HG03460 (cell line): Measurements from ENCODE around the gene NDUFA13.

Experiments used
- ATAC-seq: cut with Tn5 transposase; IDR thresholded peaks from one replicate; pipeline ENCODE4 v1.9.1; 2021; ENCODE audit not compliant: unreplicated experiment

The NDUFA13 gene

DNA sequence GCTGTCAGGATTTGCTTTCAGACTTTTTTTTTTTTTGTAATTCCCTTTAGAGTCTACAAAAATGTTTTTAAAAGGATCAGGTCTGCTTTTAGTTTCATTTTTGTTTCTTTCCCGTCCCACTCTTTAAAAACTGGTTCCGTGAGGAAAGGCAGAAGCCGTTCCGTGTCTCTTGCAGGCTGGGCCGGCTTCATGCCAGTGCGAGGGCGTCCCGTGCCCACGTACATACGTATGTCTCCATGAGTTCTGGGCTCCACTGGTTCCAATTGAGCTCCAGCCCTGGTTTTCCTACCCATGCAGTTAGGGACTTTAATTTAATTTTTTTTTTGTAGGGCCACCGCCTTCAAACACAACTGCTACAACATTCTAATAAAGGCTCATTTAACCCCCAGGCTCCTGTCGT lies 9.4 kb upstream of the NDUFA13 start:
- ATAC-seq: no peak

DNA sequence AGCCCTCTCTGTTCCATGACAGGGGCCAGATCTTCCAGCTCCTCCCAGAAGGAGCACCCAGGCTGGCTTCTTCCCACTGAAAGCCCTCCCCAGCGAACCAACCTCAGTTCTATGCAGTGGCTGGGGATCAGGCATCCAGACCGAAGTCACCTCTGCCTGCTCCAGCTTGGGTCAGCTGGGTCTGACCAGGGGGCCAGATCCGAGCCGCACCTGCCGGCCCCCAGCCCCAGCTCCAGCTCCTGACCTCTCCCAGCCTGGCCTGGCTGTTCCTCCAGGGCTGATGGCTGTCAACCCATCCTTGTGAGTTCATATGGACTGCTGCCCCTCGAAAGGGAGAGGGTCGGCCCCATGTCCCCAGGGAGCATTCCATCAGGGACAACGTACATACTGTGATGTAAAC lies 8.7 kb upstream of the NDUFA13 start:
- ATAC-seq: no peak

DNA sequence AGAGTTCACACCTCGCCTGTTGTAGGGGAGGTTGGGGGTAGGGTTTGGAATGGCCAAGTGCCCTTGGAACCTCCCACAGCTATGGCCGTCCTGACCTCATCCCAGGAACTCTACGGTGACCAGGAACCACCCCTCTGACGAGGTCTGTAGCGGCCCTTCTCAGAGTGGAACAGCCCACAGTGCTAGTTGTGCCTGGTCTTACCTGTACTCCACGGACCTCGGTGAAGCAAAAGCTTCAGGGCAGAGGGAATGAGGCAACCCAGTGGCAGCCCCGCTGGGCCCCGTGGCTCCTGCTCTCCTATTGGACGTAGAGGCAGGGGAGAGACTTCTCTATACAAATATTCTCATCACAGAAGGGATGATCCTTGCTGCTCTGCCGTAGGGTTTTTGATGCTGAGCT lies 7.8 kb upstream of the NDUFA13 start:
- ATAC-seq: no peak

DNA sequence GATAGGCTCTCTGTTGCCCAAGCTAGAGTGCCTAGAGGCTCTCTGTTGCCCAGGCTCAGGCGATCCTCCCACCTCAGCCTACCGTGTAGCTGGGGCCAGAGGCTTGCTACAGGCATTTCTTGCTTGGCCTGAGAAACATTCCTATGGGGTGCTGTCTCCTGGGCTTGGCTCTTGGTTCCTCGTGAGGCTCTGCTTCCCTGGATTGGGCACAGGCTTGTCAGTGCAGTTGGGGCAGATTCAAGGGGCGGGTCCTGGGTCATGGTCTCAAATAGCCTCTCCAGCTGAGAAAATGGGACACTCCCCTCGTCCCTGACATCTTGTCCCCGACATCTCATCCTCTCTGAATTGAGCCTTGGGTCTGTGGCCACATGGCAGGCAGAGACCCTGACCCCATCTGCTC lies 5.6 kb upstream of the NDUFA13 start:
- ATAC-seq: no peak

DNA sequence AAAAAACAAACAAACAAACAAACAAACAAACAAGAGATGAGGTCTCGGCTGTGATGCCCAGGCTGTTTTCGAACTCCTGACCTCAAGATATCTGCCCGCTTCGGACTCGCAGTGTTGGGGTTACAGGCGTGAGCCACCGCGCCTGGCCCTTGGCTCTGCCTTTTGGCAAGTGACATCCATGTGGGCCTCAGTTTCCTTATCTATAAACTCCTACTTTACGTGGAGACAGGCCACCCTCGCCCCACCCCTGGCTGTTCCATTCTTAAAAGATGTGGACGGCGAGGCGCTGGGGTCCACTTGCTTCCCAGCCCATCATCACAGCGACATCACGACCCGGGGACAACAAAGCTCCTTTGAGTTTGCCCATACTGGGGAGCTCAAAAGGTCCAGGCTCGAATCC lies 2.3 kb upstream of the NDUFA13 start:
- ATAC-seq: no peak

DNA sequence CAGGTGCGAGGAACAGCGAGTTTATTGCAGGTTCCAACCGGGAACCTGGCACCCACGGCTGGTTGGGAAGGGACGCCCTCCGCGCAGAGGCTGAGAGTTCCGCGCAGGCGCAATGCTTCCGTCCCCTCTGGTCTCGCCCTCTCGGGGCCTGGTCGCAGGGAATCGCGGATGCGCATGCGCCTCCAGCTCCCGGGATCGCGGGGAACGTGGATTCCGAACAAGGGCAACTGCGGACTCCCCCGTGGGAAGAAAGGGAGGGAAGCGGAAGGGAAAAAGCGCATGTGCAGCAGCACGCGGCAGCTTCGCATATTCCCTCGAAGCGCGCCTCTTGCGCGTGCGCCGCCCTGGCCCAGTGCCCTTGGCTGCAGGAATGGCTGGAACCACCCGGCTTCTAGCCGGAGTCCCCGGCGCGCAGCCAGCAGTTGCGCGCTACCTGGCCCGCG lies 1.8 kb upstream of the NDUFA13 start:
- no peak for ATAC-seq

DNA sequence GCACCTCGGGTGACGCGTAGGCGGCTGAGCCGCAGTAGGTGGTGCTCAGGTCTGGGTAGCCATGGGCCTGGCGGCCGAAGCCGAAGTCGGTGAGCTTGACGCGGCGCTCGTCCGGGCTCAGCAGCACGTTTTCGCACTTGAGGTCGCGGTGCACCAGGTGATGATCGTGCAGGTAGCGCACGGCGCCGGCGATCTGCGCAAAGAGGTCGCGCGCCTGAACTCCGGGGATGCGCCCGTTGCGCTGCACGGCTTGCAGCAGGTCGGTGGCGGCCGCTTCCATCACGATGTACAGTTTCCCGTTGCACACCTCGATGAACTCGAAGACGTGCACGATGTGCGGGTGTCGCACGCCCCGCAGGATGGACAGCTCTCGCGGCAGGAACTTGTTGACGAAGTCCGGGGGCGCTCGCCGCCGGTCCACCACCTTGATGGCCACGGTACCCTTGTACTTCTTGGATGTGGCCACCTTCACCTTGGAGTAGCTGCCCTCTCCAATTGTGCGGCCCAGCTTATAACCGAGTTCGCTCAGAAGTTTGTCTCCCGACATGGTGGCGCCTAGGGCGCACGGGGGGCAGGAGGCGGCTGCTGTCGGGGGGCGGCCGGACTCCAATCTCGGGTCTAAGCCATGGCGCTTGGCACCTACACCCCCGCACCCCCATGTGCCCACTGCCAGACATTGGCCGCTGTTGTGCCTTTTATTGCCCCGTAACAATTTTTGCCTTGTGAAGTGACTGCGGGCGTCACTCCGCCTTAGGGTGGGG lies 964 bp upstream of the NDUFA13 start, which contains the start of gene TSSK6:
TSSK6 (minus strand) TSS at position 668 of the 761 bp plus-strand sequence; CDS start at position 547, 121 bp downstream.
- ATAC-seq: no peak

DNA sequence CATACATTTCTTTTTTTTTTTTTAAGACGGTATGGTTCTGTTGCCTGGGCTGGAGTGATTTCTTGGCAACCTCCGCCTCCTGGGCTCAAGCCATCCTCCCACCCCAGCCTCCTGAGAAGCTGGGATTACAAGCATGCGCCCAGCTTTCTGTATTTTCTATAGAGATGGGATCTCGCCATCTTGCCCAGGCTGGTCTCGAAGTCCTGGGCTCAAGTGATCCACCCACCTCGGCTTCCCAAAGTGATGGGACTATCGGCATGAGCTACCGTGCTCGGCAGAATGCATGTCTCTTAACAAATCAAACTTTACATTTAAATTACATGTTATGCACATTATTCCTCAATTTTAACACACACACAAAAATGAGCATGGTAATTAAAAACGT lies 1.2 kb downstream of the NDUFA13 start:
- no peak for ATAC-seq

DNA sequence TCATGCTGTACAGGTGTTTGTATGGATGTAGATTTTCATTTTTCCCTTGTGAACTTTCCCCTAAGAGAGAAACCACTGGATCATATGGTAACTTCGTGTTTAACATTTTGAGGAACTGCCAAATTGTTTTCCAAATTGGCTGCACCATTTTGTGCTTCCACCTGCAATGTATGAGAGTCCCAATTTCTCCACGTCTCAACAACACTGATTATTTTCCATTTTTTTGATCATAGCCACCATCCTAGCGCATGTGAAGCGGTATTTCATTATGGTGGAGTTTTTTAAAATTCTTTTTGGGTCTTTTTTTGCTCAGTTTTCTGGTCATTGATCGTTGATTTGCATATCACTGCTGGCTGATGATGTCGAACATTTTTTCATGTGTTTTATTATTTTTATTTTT lies 5.0 kb downstream of the NDUFA13 start:
- ATAC-seq: no peak

DNA sequence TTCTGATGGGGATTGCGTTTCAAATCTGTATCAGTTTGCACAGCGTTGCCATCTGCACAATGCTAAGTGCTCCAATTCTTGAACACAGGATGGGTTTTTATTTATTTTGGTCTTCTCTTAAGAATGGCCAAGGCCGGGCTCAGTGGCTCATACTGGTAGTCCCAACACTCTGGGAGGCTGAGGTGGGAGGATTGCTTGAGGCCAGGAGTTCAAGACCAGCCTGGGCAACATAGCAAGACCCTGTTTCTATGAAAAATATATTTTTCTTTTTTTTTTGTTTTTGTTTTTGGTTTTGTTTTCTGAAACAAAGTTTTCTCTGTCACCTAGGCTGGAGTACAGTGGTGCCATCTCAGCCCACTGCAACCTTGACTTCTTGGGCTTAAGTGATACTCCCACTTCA lies 7.2 kb downstream of the NDUFA13 start:
- no peak for ATAC-seq

DNA sequence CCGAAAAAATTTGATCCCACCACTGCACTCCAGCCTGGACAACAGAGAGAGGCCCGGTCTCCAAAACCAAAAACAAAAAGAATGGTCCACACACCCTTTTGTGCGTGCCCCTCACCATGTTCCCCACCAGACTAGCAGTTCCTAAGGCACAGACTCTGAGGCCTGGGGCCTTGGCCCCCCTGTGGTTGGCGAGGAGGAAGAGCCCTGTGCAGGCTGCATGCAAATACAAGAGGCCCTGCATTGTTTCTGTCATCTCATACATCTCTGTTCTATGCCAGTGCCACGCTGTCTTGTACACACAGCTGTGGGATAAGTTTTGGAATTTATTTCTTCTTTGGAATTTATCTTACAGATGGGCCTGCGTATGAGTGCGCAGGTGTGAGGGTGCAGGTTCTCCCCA lies 8.0 kb downstream of the NDUFA13 start:
- no peak for ATAC-seq

DNA sequence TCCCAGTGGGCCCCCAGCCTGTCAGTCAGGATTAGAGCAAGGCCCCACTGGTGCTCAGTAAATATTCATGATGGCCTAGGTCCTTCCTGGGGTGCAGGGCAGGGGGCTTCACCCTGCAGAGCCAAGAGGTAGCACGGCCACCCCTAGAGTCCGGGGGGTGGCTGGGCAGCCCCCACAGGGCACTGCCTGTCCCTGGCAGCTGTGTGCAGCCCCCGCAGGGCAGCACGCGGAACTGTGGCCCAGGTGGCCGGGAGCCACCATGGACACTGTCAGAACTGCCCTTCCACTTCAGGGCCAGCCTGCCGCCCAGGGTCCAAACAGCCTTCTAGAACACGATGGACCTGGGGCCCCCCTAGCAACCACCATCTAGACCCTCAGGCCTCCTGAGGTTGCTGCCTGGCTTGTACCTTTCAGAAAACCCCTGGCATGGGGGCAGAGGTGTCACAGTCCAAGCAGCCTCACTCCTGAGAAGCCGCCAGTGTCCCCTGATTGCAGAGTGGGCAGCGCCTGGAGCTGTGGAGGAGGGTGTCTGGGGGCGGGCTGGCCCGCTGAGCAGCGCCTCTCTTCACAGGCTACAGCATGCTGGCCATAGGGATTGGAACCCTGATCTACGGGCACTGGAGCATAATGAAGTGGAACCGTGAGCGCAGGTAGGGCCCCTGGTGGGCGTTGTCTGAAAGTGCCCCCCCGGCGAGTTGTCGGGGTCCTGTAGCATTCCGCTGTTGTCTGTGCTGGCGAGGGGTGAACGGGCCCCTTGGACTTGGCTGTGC lies 9.8 kb downstream of the NDUFA13 start:
- ATAC-seq: no peak

DNA sequence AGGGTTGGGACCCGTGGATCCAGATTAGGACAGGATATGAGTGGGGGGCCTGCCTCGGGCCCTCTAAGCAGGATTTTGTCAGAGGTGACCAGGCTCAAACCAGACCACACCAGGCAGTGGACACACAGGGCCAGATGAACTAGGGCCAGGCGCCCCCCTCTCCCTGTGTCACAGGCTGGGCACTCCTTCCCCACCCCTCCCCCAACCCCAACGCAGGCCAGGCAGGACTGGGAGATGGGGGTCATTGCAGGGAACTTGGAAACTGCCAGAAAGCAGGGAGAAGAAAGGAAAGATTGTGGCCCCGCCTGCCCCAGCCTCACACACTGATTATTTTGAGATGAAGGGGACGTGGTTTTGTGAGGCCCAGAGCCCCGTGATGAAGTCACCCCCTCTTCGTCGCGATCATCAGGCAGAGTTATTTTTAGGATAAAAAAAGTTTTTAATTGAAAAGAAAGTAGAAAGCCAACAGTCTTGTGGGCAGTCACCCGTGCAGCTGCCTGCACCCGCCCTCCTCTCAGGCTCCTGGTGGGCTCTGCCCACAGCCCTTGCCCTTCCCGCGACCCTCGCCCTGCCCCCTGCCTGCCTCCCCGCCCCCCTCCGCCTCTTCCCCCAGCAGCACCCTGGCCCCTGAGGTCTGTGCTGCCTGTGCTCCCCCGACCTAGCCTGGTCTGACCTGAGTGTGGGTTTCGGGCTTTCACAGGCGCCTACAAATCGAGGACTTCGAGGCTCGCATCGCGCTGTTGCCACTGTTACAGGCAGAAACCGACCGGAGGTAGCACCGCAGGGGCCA lies 10.8 kb downstream of the NDUFA13 start:
- no peak for ATAC-seq

DNA sequence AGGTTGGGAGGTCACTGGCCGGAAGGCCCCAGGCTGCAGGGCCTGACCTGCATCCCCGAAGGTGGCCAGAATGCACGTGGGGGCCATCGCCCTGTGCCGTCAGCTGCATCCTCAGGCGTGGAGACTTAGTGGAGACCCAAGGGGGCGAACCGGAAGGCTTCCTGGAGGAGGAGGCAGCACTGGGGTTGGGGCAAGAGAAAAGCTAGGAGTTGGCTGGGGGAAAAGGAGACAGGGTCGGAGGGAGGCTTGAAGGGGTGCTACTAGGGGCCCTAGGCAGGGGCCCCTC lies 11.3 kb downstream of the NDUFA13 start:
- no peak for ATAC-seq

DNA sequence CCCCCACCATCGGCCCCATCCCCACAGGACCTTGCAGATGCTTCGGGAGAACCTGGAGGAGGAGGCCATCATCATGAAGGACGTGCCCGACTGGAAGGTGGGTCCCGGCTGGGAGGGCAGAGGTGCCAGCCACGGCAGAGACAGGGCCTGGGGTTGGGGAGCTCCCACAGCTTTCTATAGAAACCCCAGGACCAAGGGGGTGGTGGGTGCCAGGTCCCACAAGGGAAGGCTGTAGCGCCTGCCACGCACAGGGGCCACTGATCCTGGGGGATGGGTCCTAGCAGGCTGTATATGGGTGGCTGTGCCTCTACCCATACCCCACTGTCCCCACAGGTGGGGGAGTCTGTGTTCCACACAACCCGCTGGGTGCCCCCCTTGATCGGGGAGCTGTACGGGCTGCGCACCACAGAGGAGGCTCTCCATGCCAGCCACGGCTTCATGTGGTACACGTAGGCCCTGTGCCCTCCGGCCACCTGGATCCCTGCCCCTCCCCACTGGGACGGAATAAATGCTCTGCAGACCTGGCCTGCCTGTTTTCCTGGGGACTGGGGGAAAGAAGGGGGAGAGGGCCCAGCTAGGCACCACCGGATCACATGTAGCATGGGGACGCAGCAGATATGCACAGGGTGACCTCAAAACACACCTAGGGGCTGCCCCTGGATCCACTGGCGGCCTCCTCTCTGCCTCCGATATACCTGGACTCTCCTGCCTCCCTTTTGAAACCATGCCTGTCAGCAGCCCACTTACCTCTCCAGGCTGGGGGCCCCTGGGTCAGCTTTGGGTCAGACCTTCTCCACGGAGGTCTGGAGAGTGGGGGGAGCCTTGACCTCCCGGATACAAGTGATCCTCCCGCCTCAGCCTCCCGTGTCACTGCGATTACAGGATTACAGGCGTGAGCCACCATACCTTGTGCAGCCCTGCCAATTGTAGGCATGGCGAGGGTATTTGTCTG lies 11.9 kb downstream of the NDUFA13 start:
- ATAC-seq: no peak

DNA sequence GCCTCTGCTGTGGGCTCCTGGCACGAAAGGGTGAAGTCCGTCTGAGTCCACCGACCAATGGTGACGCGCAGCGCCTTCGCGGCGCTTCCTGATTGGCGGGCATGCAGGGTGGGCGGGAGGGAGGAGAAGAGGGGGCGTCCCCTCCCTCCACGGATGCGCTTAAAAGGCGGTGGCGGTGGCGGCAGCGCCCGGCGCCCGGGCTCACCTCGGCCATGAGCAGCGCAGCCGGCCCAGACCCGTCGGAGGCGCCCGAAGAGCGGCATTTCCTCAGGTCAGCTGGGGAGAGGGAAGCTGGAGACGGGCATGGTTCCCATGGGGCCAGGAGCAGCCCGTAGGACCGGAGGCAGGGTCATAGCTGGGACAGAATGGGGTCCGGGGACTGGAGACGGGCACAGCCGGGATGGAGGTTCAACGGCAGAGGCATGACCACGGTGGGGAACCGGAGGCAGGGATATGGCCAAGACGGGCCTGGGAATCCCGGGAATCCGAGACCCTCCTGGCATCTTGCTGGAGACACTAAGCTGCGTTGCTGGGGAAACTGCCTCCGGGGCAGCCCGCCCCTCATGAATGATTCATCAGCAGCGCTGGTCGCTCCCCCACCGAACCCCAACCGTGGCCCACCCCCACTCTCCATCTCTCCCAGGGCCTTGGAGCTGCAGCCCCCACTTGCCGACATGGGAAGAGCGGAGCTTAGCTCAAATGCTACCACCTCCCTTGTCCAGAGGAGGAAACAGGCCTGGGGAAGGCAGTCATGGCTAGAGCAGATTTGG lies 12.9 kb downstream of the NDUFA13 start, which contains the start of gene YJEFN3:
YJEFN3 (plus strand) TSS at position 191 of the 770 bp plus-strand sequence; CDS start at position 213, 22 bp downstream.
- no peak for ATAC-seq

DNA sequence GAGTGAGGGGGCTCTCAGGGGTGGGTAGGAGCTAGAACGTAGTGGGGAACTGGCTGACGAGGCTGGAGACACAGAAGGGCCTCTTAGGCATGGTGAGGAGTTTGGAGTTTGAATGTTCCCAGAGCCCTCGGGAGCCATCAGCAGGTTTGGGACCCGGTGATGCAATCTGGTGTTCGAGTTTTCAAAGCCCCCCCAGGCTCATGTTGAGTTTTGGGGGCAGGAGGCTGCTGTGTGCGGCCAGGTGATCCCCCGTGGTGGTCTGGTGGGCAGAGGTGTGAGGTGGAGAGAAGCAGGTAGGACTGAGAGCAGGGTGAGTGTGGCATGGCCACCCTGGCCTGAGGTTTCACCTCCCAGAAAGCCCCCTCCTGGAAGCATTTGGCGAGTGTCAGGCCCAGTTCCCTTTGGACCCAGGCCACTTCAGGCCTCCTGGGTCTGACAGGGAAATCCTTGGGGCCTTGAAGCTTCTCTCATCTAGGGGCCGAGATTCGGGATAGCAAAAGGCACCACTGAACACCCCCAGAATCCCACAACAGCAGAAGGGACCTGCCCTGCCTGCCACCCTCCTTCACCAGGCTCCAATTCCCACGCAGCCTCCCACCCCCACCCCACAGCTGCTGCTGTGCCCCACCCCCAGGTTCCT lies 13.9 kb downstream of the NDUFA13 start:
- no peak for ATAC-seq

DNA sequence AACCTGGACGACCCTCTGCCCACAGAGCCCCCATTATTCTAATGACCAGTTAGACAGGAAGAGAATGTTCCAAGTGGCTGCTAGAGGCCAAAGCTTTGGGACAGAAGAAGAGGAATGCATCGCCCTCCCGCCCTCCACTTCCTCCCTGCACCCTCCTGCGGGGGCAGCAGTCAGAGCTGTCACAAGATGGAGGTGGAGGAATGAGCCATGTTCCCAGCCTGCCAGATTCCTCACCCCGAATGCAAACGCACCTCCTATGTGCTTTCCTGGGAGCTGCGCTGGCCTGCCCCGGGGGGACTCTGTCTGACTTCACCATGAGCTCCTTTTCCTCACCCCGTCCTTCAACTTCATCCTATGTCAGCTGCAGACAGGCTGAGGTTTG lies 14.4 kb downstream of the NDUFA13 start:
- ATAC-seq: no peak

DNA sequence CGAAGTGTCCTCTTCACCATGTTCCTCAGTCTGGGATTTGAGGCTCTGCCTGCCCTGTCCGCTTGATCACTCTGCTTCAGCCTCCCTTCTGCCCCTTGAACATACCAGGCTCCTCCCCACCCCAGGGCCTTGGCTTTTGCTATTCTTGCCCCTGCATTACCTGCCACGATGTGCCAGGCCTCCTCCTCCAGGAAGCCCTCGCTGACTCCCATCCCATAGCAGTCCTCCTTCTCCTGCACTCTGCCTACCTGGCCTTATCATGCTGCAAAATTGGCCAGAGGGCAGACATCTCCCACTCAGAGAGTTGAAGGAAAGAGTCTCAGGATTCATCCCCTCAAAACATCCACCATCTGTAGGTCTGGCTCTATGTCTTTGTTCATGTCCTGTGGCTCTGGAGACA lies 14.9 kb downstream of the NDUFA13 start:
- ATAC-seq: no peak
